PC-3 (cell line): ENCODE measurements around the gene LHCGR.

Source experiments
- EZH2phosphoT487 ChIP-seq: fragments of 300-600 bp; sonication (generic); IDR thresholded peaks from 2 replicates; pipeline ENCODE4 v1.6.1; 2018; ENCODE audit warnings: mild to moderate bottlenecking, antibody characterized with exemption, low read length, borderline replicate concordance
- TF ChIP-seq, protein P1 (sequence below): fragments of 300-600 bp; sonication (generic); conservative IDR thresholded peaks from 2 replicates; pipeline ENCODE4 v1.5.1; 2017; ENCODE audit warnings: antibody characterized with exemption, low read depth, mild to moderate bottlenecking, low read length

DNA sequence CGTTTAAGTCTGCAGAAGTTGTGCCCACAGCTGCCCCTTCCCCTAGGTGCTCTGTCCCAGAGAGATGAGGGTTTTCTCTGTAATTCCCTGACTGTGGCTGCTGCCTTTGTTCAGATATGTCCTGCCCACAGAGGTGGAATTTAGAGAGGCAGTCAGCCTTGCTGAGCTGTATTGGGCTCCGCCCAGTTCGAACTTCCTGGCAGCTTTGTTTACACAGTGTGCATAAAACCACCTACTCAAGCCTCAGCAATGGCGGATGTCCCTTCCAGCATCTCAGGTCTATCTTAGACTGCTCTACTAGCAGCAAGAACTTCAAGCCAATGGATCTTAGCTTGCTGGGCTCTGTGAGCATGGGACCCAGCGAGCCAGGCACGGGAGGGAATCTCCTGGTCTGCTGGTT, 48.1 kb downstream of the LHCGR start:
- TF ChIP-seq, protein P1, sequence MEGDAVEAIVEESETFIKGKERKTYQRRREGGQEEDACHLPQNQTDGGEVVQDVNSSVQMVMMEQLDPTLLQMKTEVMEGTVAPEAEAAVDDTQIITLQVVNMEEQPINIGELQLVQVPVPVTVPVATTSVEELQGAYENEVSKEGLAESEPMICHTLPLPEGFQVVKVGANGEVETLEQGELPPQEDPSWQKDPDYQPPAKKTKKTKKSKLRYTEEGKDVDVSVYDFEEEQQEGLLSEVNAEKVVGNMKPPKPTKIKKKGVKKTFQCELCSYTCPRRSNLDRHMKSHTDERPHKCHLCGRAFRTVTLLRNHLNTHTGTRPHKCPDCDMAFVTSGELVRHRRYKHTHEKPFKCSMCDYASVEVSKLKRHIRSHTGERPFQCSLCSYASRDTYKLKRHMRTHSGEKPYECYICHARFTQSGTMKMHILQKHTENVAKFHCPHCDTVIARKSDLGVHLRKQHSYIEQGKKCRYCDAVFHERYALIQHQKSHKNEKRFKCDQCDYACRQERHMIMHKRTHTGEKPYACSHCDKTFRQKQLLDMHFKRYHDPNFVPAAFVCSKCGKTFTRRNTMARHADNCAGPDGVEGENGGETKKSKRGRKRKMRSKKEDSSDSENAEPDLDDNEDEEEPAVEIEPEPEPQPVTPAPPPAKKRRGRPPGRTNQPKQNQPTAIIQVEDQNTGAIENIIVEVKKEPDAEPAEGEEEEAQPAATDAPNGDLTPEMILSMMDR: no peak
- no peak for TF ChIP-seq EZH2phosphoT487
